NCI-H1694 (cell line): ENCODE measurements around the gene SHB.
A peak's percentile ranks its signal among the peaks of the same experiment; 100 is the strongest.
"Not testable (repeated sequence)": the region's sequence is repeated elsewhere in the genome, so short reads cannot be mapped to it uniquely, and the experiment has no call there.

Source experiments
- DNase-seq: peaks from one replicate; lab custom pipeline; 2025; lab: John Stamatoyannopoulos, UW

SHB gene

DNA sequence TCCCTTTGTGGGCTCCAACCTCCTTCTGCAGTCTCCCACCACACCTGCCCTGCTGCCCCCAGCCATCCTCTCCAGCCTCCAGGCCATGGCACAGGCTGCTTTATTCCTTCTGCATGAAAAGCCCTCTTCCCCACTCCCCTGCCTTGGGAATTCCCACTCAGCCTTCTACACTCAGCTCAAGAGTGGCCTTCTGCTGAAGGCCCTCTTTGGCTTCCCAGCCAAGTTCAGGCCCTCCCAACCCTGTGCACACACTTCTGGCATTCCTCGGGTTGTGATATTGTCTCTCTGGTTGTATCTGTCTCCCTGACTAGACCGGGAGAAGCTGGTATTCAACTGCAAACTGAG lies 5.7 kb downstream of the SHB start:
- no peak for DNase-seq

DNA sequence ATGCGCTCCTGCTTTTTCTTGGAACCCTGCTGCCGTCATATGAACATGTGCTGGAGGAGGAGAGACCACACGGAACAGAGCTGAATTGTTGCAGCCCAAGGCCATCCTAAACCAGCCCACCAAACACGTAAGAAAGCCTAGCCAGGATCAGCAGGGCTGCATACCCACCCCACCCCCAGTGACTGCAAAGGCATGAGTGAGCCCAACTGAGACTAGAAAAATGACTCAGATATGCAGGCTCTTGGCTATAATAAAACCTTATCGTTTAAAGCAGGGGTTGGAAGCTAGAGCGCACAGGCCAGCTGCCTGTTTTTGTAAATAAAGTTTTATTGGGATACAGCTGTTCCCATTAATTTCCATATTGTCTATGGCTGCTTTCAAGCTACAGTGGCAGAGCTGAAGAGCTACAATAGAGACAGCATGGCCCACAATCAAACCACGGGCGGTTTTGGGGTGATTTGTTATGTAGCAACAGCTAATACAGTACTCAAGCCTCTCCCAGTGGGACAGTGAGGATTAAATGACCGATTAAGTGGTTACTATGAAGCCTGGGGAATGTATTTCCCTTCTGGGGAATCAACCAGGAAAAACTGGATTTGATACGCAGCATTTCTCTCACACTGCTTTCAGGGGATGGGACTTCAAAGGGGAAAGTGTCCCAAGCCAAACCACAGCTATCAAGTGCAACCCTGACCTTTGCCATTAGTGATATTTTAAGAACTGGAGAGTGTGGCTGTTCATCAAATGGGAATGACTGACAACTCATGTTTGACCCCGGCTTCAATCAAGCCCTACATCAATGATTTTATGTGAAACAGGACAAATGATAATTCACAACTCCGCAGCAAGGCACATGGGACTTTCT lies 6.3 kb downstream of the SHB start:
- DNase-seq = no peak

DNA sequence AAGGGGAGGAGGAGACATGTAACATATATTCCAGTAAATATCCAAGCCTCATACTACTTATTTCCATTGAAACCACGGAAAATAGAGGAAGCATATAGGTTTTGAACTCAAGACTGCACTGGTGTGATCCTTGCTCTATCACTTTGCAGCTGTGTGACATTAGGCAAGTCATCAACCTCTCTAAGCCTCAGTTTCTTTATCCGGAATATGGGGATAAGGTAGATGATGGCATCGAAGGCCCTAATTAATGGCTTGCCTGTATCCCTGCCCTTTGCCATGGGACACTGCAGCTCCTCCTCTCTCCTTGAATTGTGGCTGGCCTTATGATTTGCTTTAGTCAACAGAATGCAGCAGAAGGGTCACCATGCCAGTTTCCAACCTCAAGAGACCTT lies 6.9 kb downstream of the SHB start:
- no peak for DNase-seq

DNA sequence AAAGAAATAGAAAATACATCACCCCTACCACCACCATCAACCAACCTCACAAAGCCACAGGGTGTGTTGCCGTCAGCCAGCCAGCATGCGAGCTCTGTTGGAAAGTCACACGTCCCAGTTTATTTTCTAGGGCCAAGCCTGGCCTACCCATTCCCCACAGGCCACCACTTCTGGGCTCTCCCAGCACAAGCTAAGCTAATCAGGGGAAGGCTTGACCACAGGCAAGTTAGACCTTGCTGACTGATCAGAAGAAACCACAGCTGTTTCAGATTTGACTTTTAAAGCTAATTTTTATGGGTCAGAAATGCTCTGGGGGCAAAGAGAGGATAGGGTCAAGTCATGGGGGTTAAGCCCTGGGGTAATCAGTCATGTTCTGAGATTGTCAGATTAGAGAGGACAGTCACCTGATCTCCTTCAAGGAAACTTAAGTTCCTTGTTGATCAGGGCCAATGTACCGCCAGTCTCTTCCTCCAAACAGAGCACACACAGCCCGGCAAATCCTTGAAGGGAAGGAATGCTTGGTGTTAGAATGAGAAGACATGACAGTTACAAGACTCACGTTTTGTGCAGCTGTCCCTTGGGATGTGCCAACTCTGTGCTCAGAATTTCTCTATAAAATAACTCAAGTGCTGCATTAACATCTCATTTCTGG lies 7.6 kb downstream of the SHB start:
- DNase-seq = no peak

DNA sequence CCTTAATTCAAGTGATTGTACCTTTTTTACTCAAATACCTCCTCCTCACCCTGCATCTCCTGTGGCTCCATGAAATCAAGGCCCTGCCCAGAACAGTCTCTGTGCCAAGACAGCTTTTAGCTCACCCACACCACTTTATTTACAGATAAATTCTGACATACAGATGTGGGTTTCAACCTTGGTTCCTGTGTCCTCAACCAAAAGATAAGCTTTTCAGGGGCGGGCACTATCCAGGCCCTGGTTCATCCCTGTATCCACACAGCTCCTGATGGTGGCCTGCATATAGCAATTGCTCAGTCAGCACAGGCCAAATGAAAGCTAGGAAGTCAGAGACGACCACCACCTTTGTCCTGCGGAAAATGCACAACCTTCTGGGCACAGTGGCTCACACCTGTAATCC lies 8.3 kb downstream of the SHB start:
- DNase-seq = no peak

DNA sequence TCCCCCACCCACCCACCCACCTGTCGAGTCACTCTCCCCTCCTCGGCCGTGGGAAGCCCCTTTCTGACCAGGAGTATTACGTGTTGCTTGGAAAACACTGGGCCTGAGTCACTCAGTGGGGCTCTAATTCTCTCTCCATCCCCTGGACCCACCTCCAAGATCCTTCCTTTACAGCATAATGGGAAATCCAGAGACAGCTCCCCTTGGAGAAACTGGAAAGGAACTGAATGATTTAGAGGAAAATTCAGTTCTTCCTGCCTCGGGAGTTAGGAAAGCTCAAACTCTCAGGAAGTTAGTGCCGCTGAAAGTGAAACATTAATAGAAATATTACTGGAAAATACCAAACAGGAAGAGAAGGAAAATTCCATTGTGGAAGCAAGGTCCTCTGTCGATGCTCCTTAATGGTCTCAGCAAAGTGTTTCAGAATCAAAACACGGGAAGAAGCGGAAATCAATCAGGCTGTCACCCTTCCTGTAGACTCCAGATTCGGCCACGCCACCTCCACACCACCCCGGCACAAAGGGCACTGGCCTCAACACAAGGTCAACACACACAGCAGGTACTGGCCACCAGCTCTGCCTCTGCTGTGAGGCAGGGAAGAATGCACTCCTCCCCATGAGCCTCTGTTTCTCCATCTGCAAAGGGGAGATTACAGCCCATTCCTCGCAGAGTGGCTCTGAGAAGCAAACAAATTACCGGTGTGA lies 9.6 kb downstream of the SHB start:
- DNase-seq = no peak

DNA sequence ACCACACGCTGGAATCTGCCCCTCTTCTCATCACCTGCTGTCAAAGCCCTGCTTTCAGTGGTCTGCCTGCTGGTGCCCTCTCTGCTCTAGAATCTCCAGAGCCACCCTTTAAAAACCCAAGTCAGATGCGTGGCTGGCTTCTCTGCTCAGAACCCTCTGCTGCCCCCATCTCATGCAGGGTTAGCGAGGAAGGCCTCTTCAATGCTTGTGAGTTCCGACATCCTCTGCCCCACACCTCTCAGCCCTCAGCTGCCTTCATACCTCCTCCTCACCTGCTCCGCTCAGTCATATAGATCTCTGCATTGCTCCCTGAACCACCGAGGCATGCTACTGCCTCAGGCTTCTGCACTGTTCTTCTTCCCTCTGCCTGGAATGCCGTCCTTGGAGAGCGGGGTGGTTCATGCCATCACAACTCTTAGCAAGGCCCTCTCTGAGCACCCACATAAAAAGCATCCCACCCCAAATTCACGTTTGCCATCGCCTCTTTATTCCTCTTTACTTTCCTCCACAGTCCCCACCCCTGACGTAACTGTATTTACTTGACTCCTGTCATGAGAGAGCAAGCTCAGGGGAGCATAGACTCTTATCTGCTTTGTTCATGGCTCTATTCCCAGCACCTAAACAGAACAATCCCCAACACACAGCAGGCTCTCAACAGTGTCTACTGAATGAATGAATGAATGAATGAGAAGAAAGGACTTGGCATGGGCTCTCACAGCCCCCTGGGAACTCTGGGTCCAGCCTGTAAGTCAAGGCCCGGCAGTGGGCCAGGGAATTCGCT lies 10.4 kb downstream of the SHB start:
- DNase-seq = no peak

DNA sequence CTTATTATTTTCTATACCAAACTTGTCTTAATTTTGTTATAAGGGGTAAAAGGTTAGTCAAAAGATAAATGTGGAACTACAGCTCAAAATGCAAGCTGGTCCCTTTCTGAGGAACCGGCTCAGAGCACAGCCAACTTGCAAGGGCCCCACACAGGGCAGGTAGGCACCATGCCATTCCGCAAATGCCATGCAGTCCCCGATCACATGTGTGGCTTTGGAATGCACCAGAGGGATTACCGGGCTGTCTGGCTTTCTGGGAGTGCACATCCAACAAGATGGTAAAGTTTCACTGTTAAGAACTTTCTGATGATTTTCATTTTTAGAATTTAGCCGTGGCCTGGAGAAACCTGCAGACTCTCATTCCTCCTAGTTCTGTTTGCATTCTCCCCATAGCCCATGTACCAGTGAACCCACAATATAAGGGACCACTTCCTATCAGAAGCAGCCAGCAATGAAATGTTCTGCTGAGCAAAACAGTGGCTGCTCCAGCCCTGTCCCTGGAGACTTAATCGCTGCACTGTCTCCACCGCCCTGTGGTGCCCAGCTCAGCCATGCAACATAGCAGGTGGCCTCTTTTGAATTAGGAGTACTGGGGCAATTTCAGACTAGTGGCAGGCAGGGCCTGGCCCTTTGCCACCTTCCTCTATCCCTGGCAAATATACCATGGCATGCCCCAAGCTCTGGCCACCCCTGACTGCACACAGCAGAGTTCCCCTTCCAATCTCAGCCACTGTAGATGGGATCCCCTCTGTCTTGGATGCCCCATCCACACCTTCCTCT lies 11.4 kb downstream of the SHB start:
- peak; percentile 56 for DNase-seq

DNA sequence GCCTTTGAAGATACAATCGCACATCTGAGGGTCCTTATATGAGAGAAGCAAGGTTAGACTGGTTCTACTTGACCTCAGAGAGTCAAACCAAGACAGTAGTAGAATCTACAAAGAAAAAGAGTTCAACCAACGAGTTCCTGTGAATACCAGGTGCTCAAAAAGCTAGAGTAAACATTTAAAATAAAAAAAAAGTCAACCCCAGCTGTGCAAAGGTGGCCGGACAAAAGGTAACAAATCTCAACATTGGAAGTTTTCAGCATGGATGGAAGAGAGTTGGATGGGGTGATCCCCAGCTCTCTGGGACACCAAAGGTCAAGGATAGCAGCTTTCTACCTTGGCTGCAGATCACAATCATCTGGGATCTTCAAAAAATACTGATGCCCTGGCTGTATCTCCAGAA lies 14.4 kb downstream of the SHB start:
- no peak for DNase-seq

DNA sequence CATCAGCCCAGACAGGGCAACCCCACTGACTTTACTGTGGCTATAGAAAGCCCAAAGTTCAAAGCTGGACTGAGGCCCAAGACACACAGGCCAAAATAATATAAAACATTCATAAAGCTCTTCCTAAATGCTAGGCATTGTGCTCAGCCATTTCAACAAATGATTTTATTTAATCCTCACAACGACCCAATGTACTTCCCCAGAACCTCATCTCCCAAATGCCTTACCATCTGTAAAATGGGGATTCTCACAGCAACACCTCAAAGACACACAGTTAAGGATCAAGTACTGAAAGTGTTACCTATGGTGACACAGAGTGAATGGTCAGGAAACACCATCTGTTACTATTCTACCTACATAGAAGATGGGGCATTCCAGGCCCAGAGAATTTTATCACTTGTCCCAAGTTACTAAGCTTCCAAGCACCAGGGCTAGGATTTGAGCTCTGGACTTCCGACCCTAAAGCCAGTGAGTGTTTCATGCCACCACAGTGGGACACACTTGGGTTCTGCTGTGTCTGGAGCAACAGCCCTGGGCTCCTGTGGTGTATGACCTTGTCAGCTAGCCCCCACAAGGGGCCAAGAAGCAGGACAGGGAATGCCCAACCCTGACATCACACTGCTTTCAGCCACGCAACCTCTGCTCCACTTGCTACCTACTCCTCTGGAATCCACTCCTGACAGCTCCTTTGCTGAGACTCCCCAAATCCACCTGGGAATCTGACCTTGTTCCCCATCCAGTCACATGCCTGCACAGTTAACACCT lies 15.1 kb downstream of the SHB start:
- DNase-seq = no peak

DNA sequence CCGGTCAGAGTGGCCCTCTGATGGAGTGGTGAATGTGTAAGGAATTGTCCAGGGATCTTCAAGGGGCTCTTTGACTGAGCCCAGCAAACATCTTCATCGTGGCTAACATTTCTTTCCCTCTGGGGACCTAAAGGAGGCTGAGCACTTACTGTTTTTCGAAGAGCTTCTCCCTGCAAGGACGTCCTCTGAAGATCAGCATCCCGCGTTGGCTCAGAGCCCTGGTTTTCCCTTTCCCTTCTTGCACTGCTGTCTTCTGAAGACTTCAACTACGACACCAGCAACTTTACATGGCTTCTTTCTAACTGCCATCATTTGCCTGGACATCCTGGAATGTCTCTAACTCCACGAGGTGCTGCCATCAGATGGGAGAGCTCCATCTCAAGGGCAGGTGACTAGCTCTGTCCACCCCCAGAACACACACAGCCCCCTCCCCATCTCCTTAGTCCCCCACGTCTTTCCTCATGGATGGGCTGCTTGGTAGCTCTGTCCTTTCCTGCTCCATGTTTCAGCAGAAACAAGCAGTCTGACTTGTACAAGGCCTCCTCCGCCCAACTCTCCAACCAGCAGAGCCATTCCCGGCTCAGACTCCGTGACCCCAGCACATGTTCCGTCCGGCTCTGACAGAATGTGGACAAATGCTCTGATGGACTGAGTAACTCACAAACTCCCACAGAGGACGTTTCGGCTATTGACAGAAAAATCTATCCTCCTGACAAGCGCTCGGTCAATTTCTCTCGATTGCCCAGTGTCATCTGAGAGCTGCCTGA lies 17.1 kb downstream of the SHB start:
- DNase-seq = no peak

DNA sequence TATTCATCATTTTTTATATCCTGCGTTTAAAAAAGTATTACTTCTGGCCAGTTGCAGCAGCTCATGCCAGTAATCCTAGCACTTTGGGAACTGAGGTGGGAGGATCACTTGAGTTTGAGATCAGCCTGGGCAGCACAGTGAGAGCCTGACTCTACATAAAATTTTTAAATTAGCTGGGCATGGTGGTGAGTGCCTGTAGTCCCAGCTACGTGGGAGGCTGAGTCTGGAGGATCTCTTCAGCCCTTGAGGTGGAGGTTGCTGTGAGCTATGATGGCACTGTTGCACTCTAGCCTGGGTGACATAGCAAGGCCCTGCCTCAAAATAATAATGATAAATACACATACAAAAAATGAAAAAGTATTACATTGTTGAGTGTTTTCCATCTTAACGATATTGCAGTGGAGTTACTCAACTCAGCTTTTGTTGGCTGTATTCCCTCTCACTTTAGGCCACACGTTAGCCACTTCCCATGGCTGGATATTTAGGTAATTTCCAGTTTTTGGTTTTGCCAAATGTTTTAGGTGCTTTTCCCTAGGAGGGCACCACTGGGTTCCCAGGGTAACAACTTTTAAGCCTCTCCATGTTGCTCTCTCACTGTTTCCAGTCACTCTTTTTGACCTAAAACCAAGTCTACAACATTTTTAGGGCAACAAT lies 20.6 kb downstream of the SHB start:
- no peak for DNase-seq

DNA sequence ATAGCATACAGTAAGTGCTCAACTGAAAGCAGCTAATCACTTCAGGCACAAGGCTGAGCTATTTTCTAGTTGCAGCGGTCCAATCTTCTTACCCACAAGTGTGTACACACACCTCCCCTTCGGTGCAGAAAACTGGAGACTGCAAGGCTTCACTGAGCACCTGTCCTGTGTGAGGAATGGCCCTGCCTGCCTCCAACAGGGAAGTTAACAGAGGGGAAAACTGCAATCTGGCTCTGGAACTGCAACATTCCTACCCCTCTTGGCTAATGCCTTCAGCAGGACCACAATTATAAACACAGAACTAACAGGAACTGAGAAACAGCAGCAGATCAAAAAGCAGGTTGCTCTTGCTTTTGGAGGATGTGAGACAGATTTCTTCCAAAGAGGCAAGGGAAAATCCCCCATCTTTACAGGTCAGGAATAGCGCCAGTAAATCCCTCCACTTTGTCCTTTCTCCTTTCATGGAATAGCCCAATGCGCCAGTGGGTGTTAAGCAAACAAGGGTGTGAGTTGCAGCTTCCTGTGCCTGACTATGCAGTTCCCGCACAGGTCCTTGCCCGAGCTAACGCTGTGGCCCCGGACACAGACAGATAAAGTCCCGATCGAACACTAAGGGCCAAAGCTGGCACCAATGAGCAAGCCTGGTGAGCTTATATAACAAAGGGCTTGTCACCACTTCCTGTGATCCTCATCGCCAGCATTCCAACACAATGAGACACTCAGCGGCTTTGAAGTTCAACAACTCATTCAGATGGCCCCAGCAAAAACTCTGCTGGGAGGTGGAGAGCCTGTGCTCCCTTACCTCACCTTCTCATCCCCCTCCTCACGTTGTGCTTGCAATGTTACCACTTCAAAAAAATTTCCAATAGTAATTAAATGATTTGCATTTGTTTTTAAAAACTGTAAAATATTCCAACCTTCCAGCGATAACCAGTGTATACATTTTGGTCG lies 21.5 kb downstream of the SHB start:
- DNase-seq = peak; percentile 24

DNA sequence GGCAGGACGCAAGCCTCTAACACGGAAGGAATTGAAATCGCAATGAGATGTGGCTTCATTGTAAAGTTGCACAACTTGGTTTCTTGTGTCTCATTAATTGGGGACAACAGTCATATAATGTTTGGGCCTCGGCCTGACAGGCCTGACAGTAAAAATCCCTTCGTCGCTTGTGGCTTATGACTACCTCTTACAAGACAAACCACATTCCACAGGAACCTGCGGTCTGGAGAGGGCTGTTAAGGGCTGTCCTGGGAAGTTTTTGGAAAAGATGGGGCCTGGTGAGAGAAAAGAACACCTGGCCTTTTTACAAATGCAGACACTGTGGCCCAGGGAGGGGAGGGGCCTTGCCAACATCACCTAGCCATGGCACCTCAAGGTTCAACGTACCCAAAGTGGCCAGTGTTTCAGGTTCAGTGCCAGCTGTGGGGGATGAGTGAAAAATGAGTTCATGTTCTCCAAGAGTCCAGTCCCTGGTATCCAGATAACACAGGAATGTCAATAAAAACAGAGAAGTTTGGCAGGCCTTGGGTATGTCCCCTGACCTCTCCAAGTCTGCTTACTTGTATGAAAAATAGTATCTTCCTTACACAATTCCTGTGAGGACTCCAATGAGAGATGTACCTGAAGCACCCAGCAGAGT lies 22.2 kb downstream of the SHB start:
- no peak for DNase-seq

DNA sequence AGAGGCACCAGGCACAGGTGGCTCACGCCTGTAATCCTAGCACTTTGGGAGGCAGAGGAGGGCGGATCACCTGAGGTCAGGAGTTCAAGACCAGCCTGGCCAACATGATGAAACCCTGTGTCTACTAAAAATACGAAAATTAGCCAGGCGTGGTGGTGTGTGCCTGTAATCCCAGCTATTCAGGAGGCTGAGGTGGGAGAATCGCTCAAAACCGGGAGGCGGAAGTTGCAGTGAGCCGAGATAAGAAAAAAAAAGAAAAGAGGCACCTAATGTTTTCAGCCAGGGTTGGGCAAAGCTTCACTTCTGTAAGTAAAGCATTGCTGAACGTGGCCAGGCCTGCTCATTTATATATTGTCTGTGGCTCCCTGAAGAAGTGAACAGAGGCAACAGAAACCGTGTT lies 23.1 kb downstream of the SHB start:
- DNase-seq = not testable (repeated sequence)

DNA sequence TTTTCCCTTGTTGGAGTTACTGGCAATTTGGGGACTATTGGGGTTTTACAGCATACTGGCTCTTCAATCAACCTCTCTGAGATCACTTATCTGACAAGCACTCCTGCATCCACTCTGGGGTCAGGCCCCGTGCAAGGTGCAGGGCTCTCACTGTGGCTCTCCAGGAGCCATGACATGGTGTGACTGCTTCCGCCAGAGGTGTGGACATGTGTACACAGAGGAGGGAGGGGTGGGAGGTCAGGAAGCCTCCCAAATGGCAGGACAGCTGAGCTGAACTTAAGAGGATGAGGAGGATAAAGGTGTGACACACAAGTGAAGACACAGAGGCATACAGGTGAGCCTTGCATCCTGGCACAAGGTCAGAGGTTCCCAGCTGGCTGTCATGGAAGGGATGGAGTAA lies 24.3 kb downstream of the SHB start:
- DNase-seq = no peak

DNA sequence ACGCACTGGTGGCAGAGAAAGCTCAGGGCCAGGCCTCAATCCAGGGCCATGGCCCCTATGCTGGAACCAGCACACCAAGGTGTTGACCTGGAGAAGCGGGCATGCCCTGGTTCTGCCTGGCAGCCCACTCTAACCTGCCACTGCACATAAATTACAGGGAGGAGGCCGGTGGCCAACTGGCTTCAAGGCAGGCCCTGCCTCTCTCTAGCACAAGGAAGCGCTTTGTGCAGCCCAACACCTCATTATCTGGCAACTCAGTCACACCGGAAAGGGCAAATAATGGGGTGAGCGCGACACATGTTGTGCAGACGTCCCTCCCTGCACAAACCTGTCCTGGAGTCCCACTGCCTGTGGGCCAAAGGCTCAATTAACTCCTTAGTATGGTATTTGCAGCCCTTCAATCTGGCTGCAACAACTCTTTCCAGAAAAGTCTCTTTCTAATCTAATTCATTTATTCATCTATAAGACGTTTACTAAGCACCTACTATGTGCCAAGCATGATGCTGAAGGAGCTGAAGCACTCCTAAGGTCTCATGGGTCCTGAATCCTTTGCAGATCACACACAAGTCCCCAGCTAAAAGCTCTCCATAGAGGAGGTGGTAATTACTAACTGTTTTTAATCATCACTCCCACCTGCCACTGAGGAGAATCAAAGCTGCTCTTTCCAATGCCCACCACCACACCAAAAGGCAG lies 24.9 kb downstream of the SHB start:
- DNase-seq = no peak
